B cell (primary cell): Measurements from ENCODE around the gene LCN10. TPM values are rescaled to one million over a fixed set of nuclear protein-coding genes. Genes with fewer than 3 reads are reported as not detected.
"Not testable (repeated sequence)": the region's sequence is repeated elsewhere in the genome, so short reads cannot be mapped to it uniquely, and the experiment has no call there.

Source experiments
- ATAC-seq: fragments of 200-7000 bp; cut with Tn5 transposase; one replicate; pipeline ENCODE4 v1.10.0; 2021; ENCODE audit warnings: low read depth, mild to moderate bottlenecking, moderate number of reproducible peaks, moderate library complexity
- CTCF ChIA-PET: fragments of 350-600 bp; sonication (Branson Sonifier 250); formaldehyde crosslinking; loops from one replicate; lab custom pipeline; 2021; ENCODE audit warnings: antibody characterized with exemption, inconsistent platforms; lab: Charles Lee
- POLR2A ChIA-PET: fragments of 350-600 bp; sonication (Branson Sonifier 250); formaldehyde crosslinking; loops from one replicate; lab custom pipeline; 2021; ENCODE audit warnings: antibody characterized with exemption; lab: Charles Lee
- DNase-seq: peaks from one replicate; pipeline ENCODE4 v3.0.0; 2013
- H2AFZ ChIP-seq: 2 replicates; pipeline ENCODE4 v1.6.1; 2012; ENCODE audit warnings: mild to moderate bottlenecking, low read depth, low read length; ENCODE audit not compliant: insufficient read depth, poor library complexity, severe bottlenecking
- H3K27ac ChIP-seq, 2 donors: 1 replicate in 1 of 2; 2 replicates in 1 of 2; pipeline ENCODE4 v1.5.1; 2012 to 2013; ENCODE audit warnings: low read length in 2 of 2, mild to moderate bottlenecking in 2 of 2, moderate library complexity in 1 of 2
- H3K27me3 ChIP-seq, 4 experiments: fragments of 200-600 bp in 1 of 4; sonication (generic) in 1 of 4; replicated peaks in 1 of 4; 1 replicate in 2 of 4; 2 replicates in 2 of 4; pipeline versions ENCODE4 v1.6.1 to v1.7.0; 2013 to 2016; ENCODE audit warnings: low read length in 3 of 4, mild to moderate bottlenecking in 2 of 4, mixed read lengths in 1 of 4, moderate library complexity in 1 of 4; ENCODE audit not compliant: insufficient read depth in 4 of 4, control insufficient read depth in 3 of 4; ENCODE audit errors: control extremely low read depth in 1 of 4
- H3K36me3 ChIP-seq, 2 experiments: replicated peaks in 1 of 2; 1 replicate in 1 of 2; 2 replicates in 1 of 2; pipeline versions ENCODE4 v1.6.1 to v1.7.1; 2013; ENCODE audit warnings: low read length in 1 of 2; ENCODE audit not compliant: insufficient read depth in 2 of 2, control insufficient read depth in 1 of 2; ENCODE audit errors: control extremely low read depth in 1 of 2, extremely low read depth in 1 of 2
- H3K4me1 ChIP-seq, 2 donors: fragments of 200-600 bp in 1 of 2; sonication (generic) in 1 of 2; 1 replicate in 1 of 2; 2 replicates in 1 of 2; pipeline versions ENCODE4 v1.5.1 to v1.6.1; 2013 to 2017; ENCODE audit warnings: low read length in 2 of 2; ENCODE audit not compliant: control insufficient read depth in 2 of 2, insufficient read depth in 2 of 2
- H3K4me2 ChIP-seq: replicated peaks from 2 replicates; pipeline ENCODE3; 2012; ENCODE audit warnings: mild to moderate bottlenecking, low read depth, low read length; ENCODE audit not compliant: poor library complexity, severe bottlenecking
- H3K4me3 ChIP-seq, 5 experiments: fragments of 200-600 bp in 1 of 5; sonication (generic) in 1 of 5; 1 replicate in 3 of 5; 2 replicates in 2 of 5; pipeline versions ENCODE4 v1.5.1 to v1.7.0; 2011 to 2016; ENCODE audit warnings: low read length in 4 of 5, mild to moderate bottlenecking in 4 of 5, low read depth in 2 of 5, control low read depth in 1 of 5, moderate library complexity in 1 of 5; ENCODE audit not compliant: insufficient read depth in 1 of 5; ENCODE audit errors: control extremely low read depth in 1 of 5, extremely low read depth in 1 of 5
- H3K79me2 ChIP-seq: fragments of 200-600 bp; sonication (generic); one replicate; pipeline ENCODE4 v1.6.0; 2016; ENCODE audit warnings: low read length; ENCODE audit not compliant: control insufficient read depth, insufficient read depth
- H3K9ac ChIP-seq: fragments of 200-600 bp; sonication (generic); 2 replicates; pipeline ENCODE4 v1.6.1; 2017; ENCODE audit warnings: mild to moderate bottlenecking, low read length, moderate library complexity
- H3K9me3 ChIP-seq, 3 donors: one replicate each; pipeline versions ENCODE4 v1.6.1 to v1.7.1; 2013; ENCODE audit warnings: low read length in 2 of 3; ENCODE audit not compliant: control insufficient read depth in 2 of 3, insufficient read depth in 1 of 3; ENCODE audit errors: control extremely low read depth in 1 of 3
- H4K20me1 ChIP-seq: 2 replicates; pipeline ENCODE4 v1.6.0; 2012; ENCODE audit warnings: mild to moderate bottlenecking, low read length; ENCODE audit not compliant: insufficient read depth, control insufficient read depth, poor library complexity, severe bottlenecking
- H3K27ac Mint-ChIP-seq: one replicate; pipeline ENCODE4 v1.8.0; 2021; ENCODE audit warnings: mixed read lengths
- H3K27me3 Mint-ChIP-seq: one replicate; pipeline ENCODE4 v1.8.0; 2021; ENCODE audit warnings: mixed read lengths
- H3K4me1 Mint-ChIP-seq: one replicate; pipeline ENCODE4 v1.8.0; 2021; ENCODE audit warnings: mixed read lengths
- H3K4me3 Mint-ChIP-seq: one replicate; pipeline ENCODE4 v1.8.0; 2021; ENCODE audit warnings: mixed read lengths
- H3K9me3 Mint-ChIP-seq: one replicate; pipeline ENCODE4 v1.8.0; 2022; ENCODE audit warnings: mixed read lengths; ENCODE audit not compliant: insufficient read depth
- EZH2 ChIP-seq: IDR thresholded peaks from 2 replicates; pipeline ENCODE4 v1.6.1; 2012; ENCODE audit warnings: borderline replicate concordance, low read depth, mild to moderate bottlenecking, moderate library complexity, low read length; ENCODE audit not compliant: insufficient read depth, poor library complexity, severe bottlenecking
- WGBS: methylation state at CpG from one replicate; pipeline ENCODE4 v1.1.5; 2013; ENCODE audit warnings: missing lambda C conversion rate; ENCODE audit not compliant: insufficient coverage; 5-methylcytosine and 5-hydroxymethylcytosine counted together
- intact Hi-C: fragments of 100-400 bp; cut with micrococcal nuclease; formaldehyde crosslinking; loops from one replicate; pipeline ENCODE4 v1.10.0; 2022
- polyA plus RNA-seq: library from polyadenylated mRNA; depleted of rRNA; stranded (reverse); fragments of >200 nt; gene quantifications from 2 replicates; pipeline ENCODE4 v1.2.3, GENCODE V29; 2012
- total RNA-seq, 2 donors: library from RNA; stranded (reverse); fragments of 120-200 nt in 1 of 2; gene quantifications; 1 replicate in 1 of 2; 2 replicates in 1 of 2; pipeline versions ENCODE4 v1.2.3 to v1.2.4, GENCODE V29; 2013 to 2022
- TF ChIP-seq, protein P1 (sequence below): fragments of 200-600 bp; IDR thresholded peaks from one replicate; pipeline ENCODE4 v1.8.0; 2022; ENCODE audit warnings: antibody characterized with exemption, mild to moderate bottlenecking

The LCN10 gene
- total and polyA plus RNA-seq, 2 donors (not counting 1 experiment from before 2014, with no cell fraction given): 76.3 to 93.0 TPM

DNA sequence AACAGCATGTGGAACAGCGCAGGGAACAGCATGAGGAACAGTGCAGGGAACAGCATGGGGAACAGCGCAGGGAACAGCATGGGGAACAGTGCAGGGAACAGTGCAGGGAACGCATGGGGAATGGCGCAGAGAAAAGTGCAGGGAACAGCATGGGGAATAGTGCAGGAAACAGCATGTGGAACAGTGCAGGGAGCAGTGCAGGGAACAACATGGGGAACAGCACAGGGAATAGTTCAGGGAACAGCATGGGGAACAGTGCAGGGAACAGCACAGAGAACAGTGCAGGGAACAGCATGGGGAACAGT lies 13.3 kb upstream of the LCN10 start:
- CTCF ChIA-PET: interaction anchor here (1.5 kb wide), 1 partner anchor 28 kb away, joined by 5 read pairs; no protein-coding TSS in a partner anchor
- 98% methylated on average over 4 of the region's 4 CpGs for WGBS
- no peak for ATAC-seq

DNA sequence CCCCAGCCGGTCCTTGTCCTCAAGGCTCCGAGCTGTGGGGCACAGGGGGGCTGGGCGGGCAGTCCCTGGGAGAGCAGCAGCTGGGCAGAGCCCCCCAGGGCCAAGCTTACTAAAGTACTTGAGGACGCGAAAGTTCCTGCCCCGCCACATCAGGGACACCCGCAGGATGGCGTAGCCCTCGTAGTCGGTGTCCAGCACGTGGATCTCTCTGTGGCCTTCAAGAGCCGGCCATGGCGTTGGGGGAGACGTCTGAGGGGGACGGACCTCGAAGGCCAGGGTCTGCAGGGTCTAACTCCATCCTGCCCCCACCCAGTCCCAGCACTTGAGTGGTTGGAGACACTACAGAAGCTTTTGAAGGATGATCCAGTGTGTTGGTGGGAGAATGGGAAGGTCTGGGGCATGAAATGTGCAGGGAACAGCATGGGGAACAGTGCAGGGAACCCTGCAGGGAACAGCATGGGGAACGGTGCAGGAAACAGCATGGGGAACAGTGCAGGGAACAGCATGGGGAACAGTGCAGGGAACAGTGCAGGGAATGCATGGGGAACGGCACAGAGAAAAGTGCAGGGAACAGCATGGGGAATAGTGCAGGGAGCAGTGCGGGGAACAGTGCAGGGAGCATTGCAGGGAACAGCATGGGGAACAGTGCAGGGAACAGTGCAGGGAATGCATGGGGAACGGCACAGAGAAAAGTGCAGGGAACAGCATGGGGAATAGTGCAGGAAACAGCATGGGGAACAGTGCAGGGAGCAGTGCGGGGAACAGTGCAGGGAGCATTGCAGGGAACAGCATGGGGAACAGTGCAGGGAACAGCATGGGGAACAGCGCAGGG lies 12.8 kb upstream of the LCN10 start:
- H3K27me3 ChIP-seq, ATAC-seq, H3K79me2 ChIP-seq, H3K4me3 ChIP-seq, H2AFZ ChIP-seq, H3K27me3 Mint-ChIP-seq, H4K20me1 ChIP-seq, H3K36me3 ChIP-seq, H3K9ac ChIP-seq, H3K9me3 Mint-ChIP-seq: not testable (repeated sequence)
- WGBS: 96% methylated on average over 22 of the region's 22 CpGs
- peak overlapping the region; percentile 39 for H3K4me3 Mint-ChIP-seq
- Histone ChIP-seq H3K4me1 (peaks cover 57 to 73% of the 10 kb centered on the region in 2 donors), H3K9me3 (peaks cover 4 to 65% (median 29%) of the 10 kb centered on the region in 3 donors), H3K27ac (peak overlapping the region in 1 of 2 donors; percentile 38), H3K4me2 (peak overlapping the region; percentile 60)
- intact Hi-C loops: loop anchor here (10.0 kb wide), 1 partner anchor 211 kb away; the partner anchor contains the start of gene NOTCH1
- ChIA-PET CTCF (interaction anchor here (0.6 to 2.6 kb wide), 5 partner anchors 14 to 28 kb away, joined by 3 to 14 read pairs (median 3); no protein-coding TSS in a partner anchor), POLR2A (interaction anchor here (0.6 to 6.1 kb wide), 6 partner anchors 10 to 52 kb away, joined by 3 to 83 read pairs (median 8); partner anchors contain the start of gene LCN10)
- DNase-seq: peak; percentile 34
- peaks cover 53% of the 10 kb centered on the region for H3K4me1 Mint-ChIP-seq
- H3K27ac Mint-ChIP-seq: peak overlapping the region; percentile 81

More for the DNA sequence above, 13.3 kb upstream of the LCN10 start:
- H3K27ac ChIP-seq: no peak overlapping the region
- peaks cover 3 to 65% (median 28%) of the 10 kb centered on the region in 3 donors for H3K9me3 ChIP-seq
- no peak overlapping the region for H2AFZ ChIP-seq
- H3K4me3 ChIP-seq: no peak overlapping the region
- Mint-ChIP-seq H3K27me3 (no peaks in the 10 kb centered on the region), H3K9me3 (peaks cover 5% of the 10 kb centered on the region), H3K4me1 (peaks cover 53% of the 10 kb centered on the region), H3K4me3 (peak overlapping the region; percentile 81), H3K27ac (peak overlapping the region; percentile 59)
- POLR2A ChIA-PET: interaction anchor here (0.6 to 6.1 kb wide), 3 partner anchors 27 to 375 kb away, joined by 3 to 83 read pairs (median 3); no protein-coding TSS in a partner anchor
- no peak overlapping the region for H3K9ac ChIP-seq
- H3K36me3 ChIP-seq: no peaks in the 10 kb centered on the region
- H3K79me2 ChIP-seq: peaks cover 3% of the 10 kb centered on the region
- no peak for TF ChIP-seq EZH2
- TF ChIP-seq, protein P1, sequence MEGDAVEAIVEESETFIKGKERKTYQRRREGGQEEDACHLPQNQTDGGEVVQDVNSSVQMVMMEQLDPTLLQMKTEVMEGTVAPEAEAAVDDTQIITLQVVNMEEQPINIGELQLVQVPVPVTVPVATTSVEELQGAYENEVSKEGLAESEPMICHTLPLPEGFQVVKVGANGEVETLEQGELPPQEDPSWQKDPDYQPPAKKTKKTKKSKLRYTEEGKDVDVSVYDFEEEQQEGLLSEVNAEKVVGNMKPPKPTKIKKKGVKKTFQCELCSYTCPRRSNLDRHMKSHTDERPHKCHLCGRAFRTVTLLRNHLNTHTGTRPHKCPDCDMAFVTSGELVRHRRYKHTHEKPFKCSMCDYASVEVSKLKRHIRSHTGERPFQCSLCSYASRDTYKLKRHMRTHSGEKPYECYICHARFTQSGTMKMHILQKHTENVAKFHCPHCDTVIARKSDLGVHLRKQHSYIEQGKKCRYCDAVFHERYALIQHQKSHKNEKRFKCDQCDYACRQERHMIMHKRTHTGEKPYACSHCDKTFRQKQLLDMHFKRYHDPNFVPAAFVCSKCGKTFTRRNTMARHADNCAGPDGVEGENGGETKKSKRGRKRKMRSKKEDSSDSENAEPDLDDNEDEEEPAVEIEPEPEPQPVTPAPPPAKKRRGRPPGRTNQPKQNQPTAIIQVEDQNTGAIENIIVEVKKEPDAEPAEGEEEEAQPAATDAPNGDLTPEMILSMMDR: no peak
- no peak for DNase-seq
- no peak overlapping the region for H3K4me2 ChIP-seq
- no peaks in the 10 kb centered on the region for H3K27me3 ChIP-seq
- no peaks in the 10 kb centered on the region for H4K20me1 ChIP-seq
- intact Hi-C loops: loop anchor here (10.0 kb wide), 1 partner anchor 211 kb away; the partner anchor contains the start of gene NOTCH1
- H3K4me1 ChIP-seq: peaks cover 60 to 73% of the 10 kb centered on the region in 2 donors
